GM13977 (cell line): ENCODE results near the gene TRMT11.

Experiments
- DNase-seq: peaks from one replicate; pipeline ENCODE4 v3.0.0; 2012; ENCODE audit warnings: low spot score
- CTCF ChIP-seq: IDR thresholded peaks from 2 replicates; pipeline ENCODE4 v1.5.1; 2012; ENCODE audit warnings: mild to moderate bottlenecking, control low read depth; ENCODE audit not compliant: insufficient read depth; ENCODE audit errors: extremely low read depth, missing control alignments
- in situ Hi-C: fragments of 300-500 bp; cut with MboI; formaldehyde crosslinking; loops from one replicate; pipeline ENCODE4 v1.12.0; 2022; ENCODE audit warnings: low sequenced_read_pairs, low pct_unique_long_range_greater_than_20kb, mixed read lengths, inconsistent platforms; ENCODE audit not compliant: unreplicated experiment

The TRMT11 gene

GRCh38 chr6:126060400-126060799 is 74.1 kb downstream of the TRMT11 start:
- in situ Hi-C loops: no loop called here
- DNase-seq: no peak
- TF ChIP-seq CTCF: no peak

GRCh38 chr6:126063512-126064146 is 77.3 kb downstream of the TRMT11 start:
- in situ Hi-C loops: no loop called here
- no peak for TF ChIP-seq CTCF
- DNase-seq: no peak

- in situ Hi-C loops: no loop called here
- TF ChIP-seq CTCF: no peak
- no peak for DNase-seq
These were observed 78.0 kb downstream of the TRMT11 start for GRCh38 chr6:126064257-126064747.

GRCh38 chr6:126064748-126065401 is 78.5 kb downstream of the TRMT11 start:
- in situ Hi-C loops: no loop called here
- DNase-seq: no peak
- TF ChIP-seq CTCF: no peak

GRCh38 chr6:126066053-126067048 is 80.0 kb downstream of the TRMT11 start:
- in situ Hi-C loops: no loop called here
- no peak for DNase-seq

More at GRCh38 chr6:126066053-126067048, 80.0 kb downstream of the TRMT11 start:
- TF ChIP-seq CTCF: no peak
